Stimulated activated CD8-positive, alpha-beta memory T cell treated with anti-CD3 and anti-CD28 coated beads, Interleukin-4, amount 100 ng/mL, for 4 hours (primary cell): ENCODE data around the gene ABCC9.
"Not testable (repeated sequence)": the region's sequence is repeated elsewhere in the genome, so short reads cannot be mapped to it uniquely, and the experiment has no call there.

Experiments
- DNase-seq, 2 donors: peaks; one replicate each; pipeline ENCODE4 v3.0.0-alpha.2; 2020; ENCODE audit warnings: low read depth in 2 of 2, low spot score in 1 of 2

Gene ABCC9

DNA sequence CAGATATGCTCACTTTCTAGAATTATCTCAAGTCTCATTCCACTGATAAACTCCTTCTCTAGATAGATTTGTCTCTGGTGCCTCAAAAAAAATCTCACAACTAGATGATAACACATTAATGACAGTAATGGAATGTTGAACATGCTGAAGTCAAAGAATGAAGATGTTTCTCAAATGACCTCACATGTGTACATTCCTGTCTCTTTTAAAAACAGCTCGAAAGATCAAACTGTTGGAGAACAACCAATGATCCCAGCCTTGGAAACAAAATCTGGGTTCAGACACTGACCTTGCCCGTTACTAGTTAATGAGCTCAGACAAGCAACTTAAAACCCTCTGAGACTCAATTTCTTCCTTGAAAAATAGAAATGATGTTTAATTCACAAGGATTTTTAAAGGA lies 122.0 kb downstream of the ABCC9 start:
- no peak for DNase-seq

DNA sequence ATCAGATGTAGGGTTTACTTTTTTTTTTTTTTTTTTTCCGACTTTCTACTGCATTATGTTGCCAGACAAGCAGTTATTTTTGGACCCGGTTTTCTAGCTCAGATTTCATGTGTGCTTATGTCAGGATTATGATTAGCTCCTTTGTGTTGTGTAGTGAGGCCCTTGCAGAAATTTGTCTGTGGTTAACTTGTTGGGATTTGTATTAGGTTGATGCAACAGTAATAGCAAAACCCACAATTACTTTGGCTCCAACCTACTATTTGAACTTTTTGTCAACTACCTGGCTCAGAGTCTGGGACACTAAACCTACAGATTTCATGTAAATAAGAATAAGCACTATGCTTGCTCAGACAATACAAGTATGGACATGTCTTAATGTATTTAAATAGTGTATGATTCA lies 122.6 kb downstream of the ABCC9 start:
- DNase-seq: no peak

DNA sequence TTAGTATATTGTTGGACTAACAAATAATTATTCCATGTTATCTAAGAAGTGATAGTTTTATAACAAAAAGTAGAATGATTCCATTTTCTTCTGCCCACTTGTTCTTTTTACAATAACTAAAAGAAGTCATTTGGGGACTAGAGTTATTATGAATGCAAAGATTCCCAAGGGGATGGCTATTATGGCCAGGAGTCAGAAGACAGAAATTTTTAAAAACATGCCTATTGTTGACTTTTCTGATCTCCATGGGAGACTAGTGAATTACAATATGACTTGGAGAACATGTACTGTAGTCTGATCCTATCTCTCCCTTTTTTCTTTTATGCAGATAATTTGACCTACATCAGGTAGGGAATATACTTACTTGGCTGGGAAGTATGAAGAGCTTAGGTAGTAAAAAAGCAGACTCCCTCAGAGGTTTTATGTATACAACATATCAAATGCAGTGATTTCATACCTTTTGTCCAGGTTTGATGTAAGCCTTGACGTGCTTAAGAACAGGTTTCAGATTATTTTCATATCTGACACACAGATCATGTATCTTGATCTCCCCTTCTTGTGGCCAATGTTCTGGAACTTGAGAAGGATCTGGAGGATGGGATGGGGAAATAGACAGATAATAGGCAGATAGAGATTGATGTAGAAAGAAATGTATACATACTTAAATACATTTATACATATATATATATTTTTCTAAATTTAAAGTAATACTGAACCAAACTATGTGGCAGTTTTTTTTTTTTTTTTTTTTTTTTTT lies 125.7 kb downstream of the ABCC9 start:
- no peak for DNase-seq

DNA sequence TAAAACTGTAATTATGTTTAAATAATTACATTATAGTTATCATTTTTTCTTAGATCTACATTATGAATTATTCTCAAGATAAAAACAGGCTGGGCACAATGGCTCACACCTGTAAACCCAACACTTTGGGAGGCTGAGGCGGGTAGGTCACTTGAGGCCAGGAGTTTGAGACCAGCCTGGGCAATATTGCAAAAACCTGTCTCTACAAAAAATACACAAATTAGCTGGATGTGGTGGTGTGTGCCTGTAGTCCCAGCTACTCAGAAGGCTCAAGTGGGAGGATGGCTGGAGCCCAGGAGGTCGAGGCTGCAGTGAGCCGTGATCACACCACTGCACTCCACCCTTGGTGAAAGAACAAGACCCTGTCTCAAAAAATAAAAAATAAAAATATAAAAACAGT lies 126.4 kb downstream of the ABCC9 start:
- DNase-seq: no peak

DNA sequence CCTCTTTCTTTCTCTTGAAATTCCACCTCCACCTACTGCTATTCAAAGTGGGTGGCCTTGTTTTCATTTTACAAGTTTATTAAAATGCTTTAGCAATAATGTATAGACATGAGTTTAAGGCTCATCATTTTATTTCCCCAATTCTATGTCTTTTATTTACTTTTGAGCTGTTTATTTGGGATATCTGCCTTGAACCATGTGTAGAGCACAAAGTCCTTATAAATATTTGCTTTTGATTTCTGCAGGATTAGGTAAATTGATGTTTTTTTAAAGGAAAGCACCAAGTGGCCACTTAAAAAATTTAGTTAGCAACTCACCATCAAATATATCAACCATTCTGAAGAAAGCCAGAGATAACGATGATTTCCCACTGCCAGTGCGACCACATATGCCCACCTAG lies 126.9 kb downstream of the ABCC9 start:
- no peak for DNase-seq

DNA sequence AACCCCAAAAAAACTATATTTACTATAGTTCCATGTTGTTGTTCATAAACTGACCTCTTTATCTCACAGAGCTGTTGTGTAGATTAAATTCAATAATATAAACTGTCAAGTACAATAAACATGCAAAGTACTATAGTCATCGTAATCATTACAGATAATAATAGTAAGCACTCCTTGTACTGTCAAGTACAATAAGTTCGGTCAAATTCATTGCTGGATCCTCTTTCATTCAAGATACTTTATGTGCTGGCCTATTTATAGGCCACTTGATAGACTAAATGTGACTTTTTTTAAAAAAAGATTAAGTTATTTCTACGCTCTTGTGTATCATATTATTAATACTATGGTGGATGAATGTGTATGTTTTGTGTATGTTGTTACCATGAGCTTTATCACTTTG lies 127.5 kb downstream of the ABCC9 start:
- DNase-seq: no peak

DNA sequence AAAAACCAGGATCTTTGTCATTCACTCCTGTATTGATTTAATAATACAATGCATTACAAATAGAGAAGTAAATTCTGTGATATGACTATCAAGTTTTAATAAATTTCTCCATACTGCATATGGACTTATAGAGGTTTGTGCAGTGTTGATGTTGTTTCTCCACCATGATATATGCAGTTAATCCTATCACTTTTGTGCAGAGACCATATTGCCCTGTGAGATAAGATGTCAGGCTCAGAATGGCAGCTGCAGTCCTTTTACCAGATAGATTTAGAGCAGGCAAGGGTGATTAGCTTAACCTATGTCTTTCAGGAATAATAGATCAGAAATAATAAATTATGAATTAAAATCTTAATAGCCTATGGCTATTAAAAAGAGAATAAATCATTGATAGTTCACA lies 128.1 kb downstream of the ABCC9 start:
- no peak for DNase-seq

DNA sequence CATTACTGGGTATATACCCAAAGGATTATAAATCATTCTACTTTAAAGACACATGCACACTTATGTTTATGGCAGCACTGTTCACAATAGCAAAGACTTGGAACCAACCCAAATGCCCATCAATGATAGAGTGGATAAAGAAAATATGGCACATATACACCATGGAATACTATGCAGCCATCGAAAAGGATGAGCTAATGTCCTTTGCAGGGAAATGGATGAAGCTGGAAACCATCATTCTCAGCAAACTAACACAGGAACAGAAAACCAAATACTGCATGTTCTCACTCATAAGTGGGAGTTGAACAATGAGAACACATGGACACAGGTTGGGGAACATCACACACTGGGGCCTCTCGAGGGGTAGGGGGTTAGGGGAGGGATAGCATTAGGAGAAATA lies 128.9 kb downstream of the ABCC9 start:
- DNase-seq: not testable (repeated sequence)

DNA sequence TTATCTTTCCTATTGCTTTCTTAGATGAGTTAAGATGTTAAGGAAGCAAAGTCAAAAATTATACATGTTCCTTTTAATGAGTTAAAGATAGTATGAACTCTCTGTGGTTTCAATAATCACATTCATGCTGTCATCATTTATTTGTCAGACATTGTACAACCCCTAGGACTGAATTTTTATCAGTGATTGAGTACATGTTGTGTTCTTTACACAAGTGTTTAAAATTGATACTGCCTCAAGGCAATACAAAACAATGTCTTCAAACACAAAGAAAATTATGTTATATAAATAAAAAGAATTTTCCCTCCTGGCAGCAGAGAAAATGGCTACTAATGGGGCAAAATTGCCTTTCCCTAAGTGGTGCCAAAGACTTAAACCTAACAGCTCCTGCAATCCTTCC lies 132.1 kb downstream of the ABCC9 start:
- DNase-seq: no peak

DNA sequence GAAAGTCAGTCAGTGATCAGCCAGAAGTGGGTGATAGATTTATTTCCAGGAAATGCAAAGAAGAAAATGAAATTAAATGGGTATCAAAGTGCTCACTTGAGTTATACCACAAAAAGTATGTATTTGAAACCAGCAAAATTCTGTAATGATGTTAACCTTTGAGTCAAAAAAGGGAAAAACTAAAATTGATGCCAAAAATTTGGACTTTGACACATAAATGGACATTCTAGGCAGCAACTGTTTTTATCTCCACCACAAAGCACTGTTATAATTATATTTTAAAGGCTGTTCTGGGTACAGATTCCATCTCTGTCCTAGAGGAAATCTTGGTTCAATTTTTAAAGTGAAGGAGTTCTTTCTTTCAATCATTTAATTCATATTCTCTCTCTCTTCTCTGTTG lies 135.0 kb downstream of the ABCC9 start:
- no peak for DNase-seq

DNA sequence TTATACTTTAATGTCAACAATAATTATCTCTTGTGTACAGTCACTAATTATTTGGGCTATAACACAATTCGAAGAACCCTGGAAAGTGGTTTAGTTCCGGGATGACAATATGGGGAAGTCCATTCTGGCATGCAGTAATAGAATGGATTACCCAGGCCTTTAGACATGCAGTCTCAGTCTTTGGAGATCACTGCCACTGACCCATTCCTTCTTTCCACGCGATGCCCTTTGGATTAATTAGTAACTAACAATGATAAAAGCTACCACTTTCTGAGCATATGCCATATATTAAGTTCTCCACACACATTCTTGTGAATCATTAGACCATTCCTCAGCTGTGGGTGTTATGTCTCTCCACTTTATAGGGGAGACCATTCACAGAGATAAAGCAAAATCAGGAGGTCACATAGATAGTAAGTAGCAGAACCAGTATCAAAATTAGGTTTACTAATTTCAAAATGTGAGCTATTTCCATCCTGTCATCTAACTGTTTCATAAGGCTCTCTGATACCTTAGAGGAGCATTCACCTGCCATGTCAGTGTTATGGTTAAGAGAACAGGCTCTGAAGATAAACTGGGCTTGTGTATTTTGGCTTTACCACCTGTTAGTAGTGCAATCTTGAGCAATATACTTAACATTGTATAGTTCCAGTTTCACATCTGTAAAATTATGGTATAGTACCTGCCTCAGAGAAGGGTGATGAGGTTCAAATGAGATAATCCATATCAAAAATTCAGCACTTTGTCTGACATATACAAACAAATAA lies 139.5 kb downstream of the ABCC9 start:
- no peak for DNase-seq

DNA sequence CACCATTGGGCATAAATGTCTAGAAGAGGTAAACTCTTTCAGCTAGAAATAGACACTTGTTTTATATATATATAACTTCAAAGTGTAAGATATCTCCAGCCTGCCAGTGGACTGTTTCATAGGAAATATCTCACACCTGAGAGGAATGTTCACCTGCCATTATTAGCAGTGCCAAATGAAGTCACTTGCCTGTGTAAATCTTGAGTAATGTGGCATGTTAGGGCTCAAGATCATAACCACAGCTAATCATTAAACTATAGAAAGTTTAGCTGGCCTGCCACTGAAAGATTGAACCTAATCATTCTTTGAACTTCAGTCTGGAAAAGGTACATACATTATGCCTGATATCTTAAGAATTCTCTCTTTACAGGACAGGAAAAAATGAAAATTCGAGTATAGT lies 141.2 kb downstream of the ABCC9 start:
- DNase-seq: no peak

DNA sequence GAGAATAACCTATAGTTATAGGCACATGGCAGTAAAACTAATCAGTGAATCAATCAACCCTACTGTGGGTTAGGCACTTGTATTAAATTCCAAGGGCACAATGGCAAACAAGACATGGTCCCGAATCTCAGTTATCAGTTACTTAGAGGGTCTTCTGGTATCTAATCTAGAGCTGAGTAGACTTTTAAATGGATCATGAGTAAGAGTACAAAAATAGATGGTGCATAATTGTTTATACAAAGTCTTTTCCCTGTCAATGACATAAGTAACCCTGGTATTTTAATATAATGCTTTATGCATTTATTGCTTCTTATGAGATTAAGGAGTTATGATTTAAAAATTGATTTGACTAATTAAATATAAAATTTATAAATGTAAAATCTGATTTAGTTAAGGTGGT lies 143.7 kb downstream of the ABCC9 start:
- DNase-seq: no peak

DNA sequence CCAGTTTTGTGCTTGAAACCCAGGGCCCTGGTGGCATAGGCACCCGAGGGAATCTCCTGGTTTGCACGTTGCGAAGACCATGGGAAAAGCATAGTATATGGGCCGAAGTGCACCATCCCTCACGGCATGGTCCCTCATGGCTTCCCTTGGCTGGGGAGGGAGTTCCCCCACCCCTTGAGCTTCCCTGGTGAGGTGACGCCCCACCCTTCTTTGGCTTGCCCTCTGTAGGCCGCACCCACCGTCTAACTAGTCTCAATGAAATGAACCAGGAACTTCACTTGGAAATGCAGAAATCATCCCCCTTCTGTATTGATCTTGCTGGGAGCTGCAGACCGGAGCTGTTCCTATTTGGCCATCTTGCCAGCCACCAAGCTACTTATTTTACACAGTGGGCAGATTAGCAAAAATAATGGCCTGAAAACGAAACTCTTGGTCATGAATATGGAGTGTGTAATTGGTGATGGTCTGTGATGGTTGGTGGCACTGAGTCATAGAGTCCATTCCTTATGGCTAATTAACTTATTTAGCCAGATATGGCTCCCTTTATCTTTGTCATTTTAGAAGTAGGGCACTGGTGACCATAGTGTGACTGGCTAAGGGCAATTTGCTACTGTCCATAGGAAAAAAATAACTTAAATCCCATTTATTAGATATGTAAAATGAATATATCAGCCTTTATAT lies 145.4 kb downstream of the ABCC9 start:
- no peak for DNase-seq

DNA sequence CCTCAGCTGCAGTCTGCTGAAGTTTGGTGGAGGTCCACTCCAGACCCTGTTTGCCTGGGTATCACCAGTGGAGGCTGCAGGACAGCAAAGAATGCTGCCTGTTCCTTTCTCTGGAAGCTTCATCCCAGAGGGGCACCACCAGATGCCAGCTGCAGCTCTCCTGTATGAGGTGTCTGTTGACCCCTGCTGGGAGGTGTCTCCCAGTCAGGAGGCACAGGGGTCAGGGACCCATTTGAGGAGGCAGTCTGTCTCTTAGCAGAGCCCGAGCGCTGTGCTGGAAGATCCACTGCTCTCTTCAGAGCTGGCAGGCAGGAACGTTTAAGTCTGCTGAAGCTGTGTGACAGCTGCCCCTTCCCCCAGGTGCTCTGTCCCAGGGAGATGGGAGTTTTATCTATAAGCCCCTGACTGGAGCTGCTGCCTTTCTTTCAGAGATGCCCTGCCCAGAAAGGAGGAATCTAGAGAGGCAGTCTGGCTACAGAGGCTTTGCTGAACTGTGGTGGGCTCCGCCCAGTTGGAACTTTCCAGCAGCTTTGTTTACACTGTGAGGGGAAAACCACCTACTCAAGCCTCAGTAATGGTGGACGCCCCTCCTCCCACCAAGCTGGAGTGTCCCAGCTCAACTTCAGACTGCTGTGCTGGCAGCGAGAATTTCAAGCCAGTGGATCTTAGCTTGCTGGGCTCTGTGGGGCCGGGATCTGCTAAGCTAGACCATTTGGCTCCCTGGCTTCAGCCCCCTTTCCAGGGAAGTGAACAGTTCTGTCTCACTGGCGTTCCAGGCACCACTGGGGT lies 146.2 kb downstream of the ABCC9 start:
- not testable (repeated sequence) for DNase-seq

DNA sequence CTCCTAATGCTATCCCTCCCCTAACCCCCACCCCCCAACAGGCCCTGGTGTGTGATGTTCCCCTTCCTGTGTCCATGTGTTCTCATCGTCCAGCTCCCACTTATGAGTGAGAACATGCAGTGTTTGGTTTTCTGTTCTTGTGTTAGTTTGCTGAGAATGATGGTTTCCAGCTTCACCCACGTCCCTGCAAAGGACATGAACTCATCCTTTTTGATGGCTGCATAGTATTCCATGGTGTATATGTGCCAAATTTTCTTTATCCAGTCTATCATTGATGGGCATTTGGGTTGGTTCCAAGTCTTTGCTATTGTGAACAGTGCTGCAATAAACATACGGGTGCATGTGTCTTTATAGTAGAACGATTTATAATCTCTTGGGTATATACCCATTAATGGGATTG lies 151.5 kb downstream of the ABCC9 start:
- not testable (repeated sequence) for DNase-seq

DNA sequence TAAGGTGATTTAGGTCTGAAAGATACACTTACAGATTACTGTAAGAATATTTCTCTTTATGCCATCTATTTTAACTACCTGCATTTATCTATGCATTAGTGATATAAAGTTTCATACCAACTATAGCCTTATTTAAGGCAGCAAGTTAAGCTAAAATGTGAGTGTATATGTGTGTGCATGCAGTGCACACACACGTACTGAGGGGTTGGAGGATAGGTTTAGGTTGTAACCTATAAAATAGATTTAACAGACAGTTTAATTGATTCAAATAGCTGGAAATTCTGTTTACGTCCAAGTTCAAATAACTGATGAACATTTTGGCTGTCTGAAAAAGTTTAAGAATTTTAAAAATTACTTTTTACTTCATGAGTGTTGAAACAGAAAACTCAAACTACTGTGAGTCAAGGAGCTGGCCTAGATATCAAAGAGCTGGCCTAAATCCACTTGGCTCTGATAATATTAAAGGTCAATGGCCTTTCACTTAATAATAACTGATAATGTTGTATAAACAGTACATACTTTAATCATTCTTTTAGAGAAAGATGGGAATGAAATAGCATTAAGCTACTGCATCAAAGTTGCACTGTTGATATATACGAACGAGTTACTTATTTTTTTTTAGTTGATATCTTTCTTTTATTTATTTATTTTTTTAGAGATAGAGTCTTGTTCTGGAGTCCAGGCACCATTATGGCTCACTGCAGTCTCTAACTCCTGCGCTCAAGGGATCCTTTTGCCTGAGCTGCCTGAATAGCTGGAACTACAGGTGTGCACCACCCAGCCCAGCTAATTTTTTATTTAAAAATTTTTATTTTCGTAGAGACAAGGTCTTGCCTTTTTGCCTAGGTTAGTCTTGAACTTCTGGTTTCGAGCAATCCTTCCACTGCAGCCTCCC lies 152.9 kb downstream of the ABCC9 start:
- DNase-seq: no peak

DNA sequence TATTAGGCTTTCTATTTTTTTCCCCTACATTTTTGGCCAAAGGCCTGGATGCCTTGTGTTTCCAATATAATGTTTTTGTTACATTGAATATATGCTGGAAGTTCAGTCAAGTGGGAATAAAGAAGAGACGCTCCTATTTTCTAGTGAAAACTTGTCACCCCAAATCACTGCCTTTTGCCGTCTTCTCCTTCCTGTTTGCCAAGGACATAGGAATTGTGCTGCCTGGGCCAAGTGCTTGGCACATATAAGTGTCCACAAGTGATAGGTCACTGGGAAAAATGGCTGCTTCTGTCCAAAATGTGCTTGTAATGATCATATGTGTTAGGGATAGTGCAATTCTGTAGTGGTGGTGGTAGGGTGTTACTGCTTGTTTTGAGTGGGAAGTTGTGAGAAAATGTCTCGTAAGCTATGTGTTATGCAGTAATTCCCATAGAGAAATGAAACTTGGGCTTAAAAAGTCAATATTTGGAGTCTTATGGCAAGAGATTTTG lies 155.1 kb downstream of the ABCC9 start:
- no peak for DNase-seq

DNA sequence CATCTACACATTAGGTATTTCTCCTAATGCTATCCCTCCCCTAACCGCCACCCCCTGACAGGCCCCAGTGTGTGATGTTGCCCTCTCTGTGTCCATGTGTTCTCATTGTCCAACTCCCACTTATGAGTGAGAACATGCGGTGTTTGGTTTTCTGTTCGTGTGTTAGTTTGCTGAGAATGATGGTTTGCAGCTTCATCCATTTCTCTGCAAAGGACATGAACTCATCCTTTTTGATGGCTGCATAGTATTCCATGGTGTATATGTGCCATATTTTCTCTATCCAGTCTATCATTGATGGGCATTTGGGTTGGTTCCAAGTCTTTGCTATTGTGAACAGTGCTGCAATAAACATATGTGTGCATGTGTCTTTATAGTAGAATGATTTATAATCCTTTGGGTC lies 158.5 kb downstream of the ABCC9 start:
- not testable (repeated sequence) for DNase-seq

DNA sequence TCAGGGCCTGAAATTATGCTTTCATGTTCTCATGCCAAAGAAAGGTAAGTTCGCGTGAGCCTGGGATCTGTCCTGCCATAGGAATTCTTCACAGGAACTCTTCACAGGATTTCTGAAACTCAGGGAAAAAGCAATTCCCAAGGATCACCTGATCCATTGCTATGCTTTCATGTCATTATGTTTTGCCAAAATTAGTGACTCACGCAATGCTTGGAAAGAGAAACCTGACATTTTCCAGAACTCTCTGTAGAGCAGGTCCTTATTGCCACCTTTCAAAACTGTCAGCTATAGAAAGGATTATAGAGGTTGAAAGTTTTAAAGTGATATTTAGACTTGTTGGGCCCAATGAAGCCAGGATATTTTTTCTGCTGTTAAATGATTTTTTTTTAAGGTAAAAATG lies 160.4 kb downstream of the ABCC9 start:
- DNase-seq: no peak
